Measurements from ENCODE around the gene HDAC7. TPM values are rescaled to one million over a fixed set of nuclear protein-coding genes. Genes with fewer than 3 reads are reported as not detected.

Gene HDAC7
- polyA plus RNA-seq (2012; ENCODE audit: missing spikeins): 29.1 TPM

- FAIRE-seq: no peak
- no peak for TF ChIP-seq TAF1 (IDR thresholded peaks at IDR 0.05; ENCODE audit: borderline replicate concordance, low read depth, low read length)
- peak; percentile 80; the same call in 1 of the 2 replicates for TF ChIP-seq POLR2A (IDR thresholded peaks at IDR 0.05; ENCODE audit: low read depth, low read length)
- peak; percentile 62; the same call in 1 of the 2 replicates for TF ChIP-seq POLR2AphosphoS5 (IDR thresholded peaks at IDR 0.05; ENCODE audit: low read depth, low read length)
- peak; percentile 85 for DNase-seq (ENCODE audit: insufficient read length)
Measured at GRCh38 chr12:47819896-47820630, at the start of gene HDAC7. HDAC7 (minus strand) TSS chr12:47819903; CDS start chr12:47819785, 118 bp downstream.

- peak; percentile 73 for FAIRE-seq
- DNase-seq (ENCODE audit: insufficient read length): peak; percentile 41
- no peak for TF ChIP-seq TAF1 (IDR thresholded peaks at IDR 0.05; ENCODE audit: borderline replicate concordance, low read depth, low read length)
- TF ChIP-seq POLR2AphosphoS5 (IDR thresholded peaks at IDR 0.05; ENCODE audit: low read depth, low read length): no peak
- no peak for TF ChIP-seq POLR2A (IDR thresholded peaks at IDR 0.05; ENCODE audit: low read depth, low read length)
Measured at GRCh38 chr12:47868552-47869031, 48.9 kb upstream of the HDAC7 start.

GRCh38 chr12:47868041-47868440, 48.3 kb upstream of the HDAC7 start:
- DNase-seq (ENCODE audit: insufficient read length): no peak
- no peak for FAIRE-seq
- TF ChIP-seq TAF1 (IDR thresholded peaks at IDR 0.05; ENCODE audit: borderline replicate concordance, low read depth, low read length) (no peak), POLR2A (IDR thresholded peaks at IDR 0.05; ENCODE audit: low read depth, low read length) (no peak), POLR2AphosphoS5 (IDR thresholded peaks at IDR 0.05; ENCODE audit: low read depth, low read length) (no peak)

- DNase-seq (ENCODE audit: insufficient read length): no peak
- TF ChIP-seq TAF1 (IDR thresholded peaks at IDR 0.05; ENCODE audit: borderline replicate concordance, low read depth, low read length): no peak
- no peak for TF ChIP-seq POLR2AphosphoS5 (IDR thresholded peaks at IDR 0.05; ENCODE audit: low read depth, low read length)
- TF ChIP-seq POLR2A (IDR thresholded peaks at IDR 0.05; ENCODE audit: low read depth, low read length): no peak
- peak; percentile 78 for FAIRE-seq
Measured at GRCh38 chr12:47867495-47867941, 47.8 kb upstream of the HDAC7 start.

- FAIRE-seq (no peak), DNase-seq (ENCODE audit: insufficient read length) (no peak)
- TF ChIP-seq POLR2AphosphoS5 (IDR thresholded peaks at IDR 0.05; ENCODE audit: low read depth, low read length) (no peak), TAF1 (IDR thresholded peaks at IDR 0.05; ENCODE audit: borderline replicate concordance, low read depth, low read length) (no peak), POLR2A (IDR thresholded peaks at IDR 0.05; ENCODE audit: low read depth, low read length) (no peak)
Measured at GRCh38 chr12:47864646-47865235, 45.0 kb upstream of the HDAC7 start.

GRCh38 chr12:47863985-47864384, 44.3 kb upstream of the HDAC7 start:
- no peak for FAIRE-seq
- DNase-seq (ENCODE audit: insufficient read length): no peak
- TF ChIP-seq TAF1 (IDR thresholded peaks at IDR 0.05; ENCODE audit: borderline replicate concordance, low read depth, low read length) (no peak), POLR2A (IDR thresholded peaks at IDR 0.05; ENCODE audit: low read depth, low read length) (no peak), POLR2AphosphoS5 (IDR thresholded peaks at IDR 0.05; ENCODE audit: low read depth, low read length) (no peak)

- TF ChIP-seq POLR2A (IDR thresholded peaks at IDR 0.05; ENCODE audit: low read depth, low read length) (no peak), POLR2AphosphoS5 (IDR thresholded peaks at IDR 0.05; ENCODE audit: low read depth, low read length) (no peak), TAF1 (IDR thresholded peaks at IDR 0.05; ENCODE audit: borderline replicate concordance, low read depth, low read length) (no peak)
- no peak for FAIRE-seq
- no peak for DNase-seq (ENCODE audit: insufficient read length)
Measured at GRCh38 chr12:47863467-47863866, 43.8 kb upstream of the HDAC7 start.

- TF ChIP-seq TAF1 (IDR thresholded peaks at IDR 0.05; ENCODE audit: borderline replicate concordance, low read depth, low read length): no peak
- DNase-seq (ENCODE audit: insufficient read length) (no peak), FAIRE-seq (no peak)
Measured at GRCh38 chr12:47862881-47863280, 43.2 kb upstream of the HDAC7 start.

- DNase-seq (ENCODE audit: insufficient read length): no peak
- TF ChIP-seq POLR2AphosphoS5 (IDR thresholded peaks at IDR 0.05; ENCODE audit: low read depth, low read length): no peak
- no peak for TF ChIP-seq POLR2A (IDR thresholded peaks at IDR 0.05; ENCODE audit: low read depth, low read length)
- TF ChIP-seq TAF1 (IDR thresholded peaks at IDR 0.05; ENCODE audit: borderline replicate concordance, low read depth, low read length): no peak
- FAIRE-seq: no peak
Measured at GRCh38 chr12:47862167-47862750, 42.6 kb upstream of the HDAC7 start.

- TF ChIP-seq POLR2A (IDR thresholded peaks at IDR 0.05; ENCODE audit: low read depth, low read length) (no peak), TAF1 (IDR thresholded peaks at IDR 0.05; ENCODE audit: borderline replicate concordance, low read depth, low read length) (no peak), POLR2AphosphoS5 (IDR thresholded peaks at IDR 0.05; ENCODE audit: low read depth, low read length) (no peak)
- FAIRE-seq: no peak
- no peak for DNase-seq (ENCODE audit: insufficient read length)
Measured at GRCh38 chr12:47860873-47861272, 41.2 kb upstream of the HDAC7 start.

GRCh38 chr12:47860279-47860841, 40.7 kb upstream of the HDAC7 start:
- TF ChIP-seq TAF1 (IDR thresholded peaks at IDR 0.05; ENCODE audit: borderline replicate concordance, low read depth, low read length) (no peak), POLR2A (IDR thresholded peaks at IDR 0.05; ENCODE audit: low read depth, low read length) (no peak), POLR2AphosphoS5 (IDR thresholded peaks at IDR 0.05; ENCODE audit: low read depth, low read length) (no peak)
- FAIRE-seq (peak; percentile 54), DNase-seq (ENCODE audit: insufficient read length) (no peak)

Measured in GM12892 (cell line).